DND-41 (cell line): Measurements from ENCODE around the gene CREB3L1.

ENCODE experiments used
- ATAC-seq: fragments of 200-7000 bp; cut with Tn5 transposase; 3 replicates; pipeline ENCODE4 v1.9.1; 2021; ENCODE audit warnings: low read depth; ENCODE audit not compliant: insufficient read depth
- DNase-seq: peaks from one replicate; pipeline ENCODE4 v3.0.0-alpha.2; 2020
- H2AFZ ChIP-seq: 2 replicates; pipeline ENCODE4 v1.6.0; 2012; ENCODE audit warnings: low read depth, low read length
- H3K27ac ChIP-seq: 2 replicates; pipeline ENCODE4 v1.5.1; 2012; ENCODE audit warnings: low read length, inconsistent platforms
- H3K27me3 ChIP-seq: fragments of 200-600 bp; sonication (generic); 2 replicates; pipeline ENCODE4 v1.6.0; 2012; ENCODE audit warnings: low read length, mild to moderate bottlenecking, inconsistent platforms; ENCODE audit not compliant: insufficient read depth, poor library complexity
- H3K36me3 ChIP-seq: 2 replicates; pipeline ENCODE4 v1.5.1; 2012; ENCODE audit warnings: low read length, inconsistent platforms; ENCODE audit not compliant: insufficient read depth
- H3K4me1 ChIP-seq: 2 replicates; pipeline ENCODE4 v1.5.1; 2012; ENCODE audit warnings: mild to moderate bottlenecking, low read length; ENCODE audit not compliant: insufficient read depth
- H3K4me2 ChIP-seq: 2 replicates; pipeline ENCODE4 v1.6.0; 2012; ENCODE audit warnings: mild to moderate bottlenecking, moderate library complexity, low read length, inconsistent platforms; ENCODE audit not compliant: insufficient read depth
- H3K4me3 ChIP-seq, 2 experiments: fragments of 200-600 bp in 1 of 2; shearing (Covaris generic) in 1 of 2; 2 replicates each; pipeline ENCODE4 v1.5.1; 2012 to 2016; ENCODE audit warnings: inconsistent platforms in 2 of 2, low read length in 2 of 2, mild to moderate bottlenecking in 2 of 2, low read depth in 1 of 2, moderate library complexity in 1 of 2
- H3K79me2 ChIP-seq: 2 replicates; pipeline ENCODE4 v1.6.0; 2012; ENCODE audit warnings: low read length, inconsistent platforms; ENCODE audit not compliant: insufficient read depth
- H3K9ac ChIP-seq: 2 replicates; pipeline ENCODE4 v1.6.0; 2012; ENCODE audit warnings: low read depth, mild to moderate bottlenecking, inconsistent platforms, low read length, moderate library complexity
- H3K9me3 ChIP-seq: 2 replicates; pipeline ENCODE4 v1.5.1; 2012; ENCODE audit warnings: low read length, moderate library complexity, mild to moderate bottlenecking, inconsistent platforms; ENCODE audit not compliant: insufficient read depth, severe bottlenecking
- H4K20me1 ChIP-seq: 2 replicates; pipeline ENCODE4 v1.6.0; 2012; ENCODE audit warnings: low read length; ENCODE audit not compliant: insufficient read depth
- EZH2 ChIP-seq: IDR thresholded peaks from 3 replicates; pipeline ENCODE4 v1.6.1; 2012; ENCODE audit warnings: borderline replicate concordance, low read depth, mild to moderate bottlenecking, moderate library complexity, low read length, inconsistent platforms; ENCODE audit not compliant: severe bottlenecking
- TF ChIP-seq, protein P1 (sequence below): IDR thresholded peaks from 2 replicates; pipeline ENCODE4 v1.5.1; 2012; ENCODE audit warnings: borderline replicate concordance, low read length, moderate library complexity, mild to moderate bottlenecking; ENCODE audit not compliant: poor library complexity, severe bottlenecking; ENCODE audit errors: extremely low read depth

The CREB3L1 gene

GRCh38 chr11:46364791-46365190 lies 87.3 kb downstream of the CREB3L1 start:
- H3K9ac ChIP-seq: no peak overlapping the region
- H3K36me3 ChIP-seq: peaks cover 67% of the 10 kb centered on the region
- no peaks in the 10 kb centered on the region for H3K9me3 ChIP-seq
- no peak for TF ChIP-seq EZH2
- TF ChIP-seq, protein P1, sequence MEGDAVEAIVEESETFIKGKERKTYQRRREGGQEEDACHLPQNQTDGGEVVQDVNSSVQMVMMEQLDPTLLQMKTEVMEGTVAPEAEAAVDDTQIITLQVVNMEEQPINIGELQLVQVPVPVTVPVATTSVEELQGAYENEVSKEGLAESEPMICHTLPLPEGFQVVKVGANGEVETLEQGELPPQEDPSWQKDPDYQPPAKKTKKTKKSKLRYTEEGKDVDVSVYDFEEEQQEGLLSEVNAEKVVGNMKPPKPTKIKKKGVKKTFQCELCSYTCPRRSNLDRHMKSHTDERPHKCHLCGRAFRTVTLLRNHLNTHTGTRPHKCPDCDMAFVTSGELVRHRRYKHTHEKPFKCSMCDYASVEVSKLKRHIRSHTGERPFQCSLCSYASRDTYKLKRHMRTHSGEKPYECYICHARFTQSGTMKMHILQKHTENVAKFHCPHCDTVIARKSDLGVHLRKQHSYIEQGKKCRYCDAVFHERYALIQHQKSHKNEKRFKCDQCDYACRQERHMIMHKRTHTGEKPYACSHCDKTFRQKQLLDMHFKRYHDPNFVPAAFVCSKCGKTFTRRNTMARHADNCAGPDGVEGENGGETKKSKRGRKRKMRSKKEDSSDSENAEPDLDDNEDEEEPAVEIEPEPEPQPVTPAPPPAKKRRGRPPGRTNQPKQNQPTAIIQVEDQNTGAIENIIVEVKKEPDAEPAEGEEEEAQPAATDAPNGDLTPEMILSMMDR: no peak
- no peak for ATAC-seq
- H3K4me2 ChIP-seq: no peak overlapping the region
- peaks cover 30% of the 10 kb centered on the region for H3K4me1 ChIP-seq
- no peaks in the 10 kb centered on the region for H3K27me3 ChIP-seq
- DNase-seq: no peak
- peaks cover 90% of the 10 kb centered on the region for H3K79me2 ChIP-seq
- H2AFZ ChIP-seq: no peak overlapping the region
- peaks cover 63% of the 10 kb centered on the region for H4K20me1 ChIP-seq
- no peak overlapping the region for H3K4me3 ChIP-seq
- peak overlapping the region; percentile 24; the same call in 1 of the 2 replicates for H3K27ac ChIP-seq

GRCh38 chr11:46366260-46366659 lies 88.8 kb downstream of the CREB3L1 start:
- Histone ChIP-seq H3K9me3 (no peaks in the 10 kb centered on the region), H3K4me3 (no peak overlapping the region), H3K27ac (no peak overlapping the region), H3K9ac (no peak overlapping the region), H3K27me3 (no peaks in the 10 kb centered on the region), H3K79me2 (peaks cover 81% of the 10 kb centered on the region), H2AFZ (no peak overlapping the region), H3K4me2 (no peak overlapping the region), H3K4me1 (peaks cover 22% of the 10 kb centered on the region), H3K36me3 (peaks cover 81% of the 10 kb centered on the region), H4K20me1 (peaks cover 70% of the 10 kb centered on the region)
- no peak for TF ChIP-seq EZH2
- TF ChIP-seq, protein P1: no peak
- ATAC-seq (no peak), DNase-seq (no peak)

DNA sequence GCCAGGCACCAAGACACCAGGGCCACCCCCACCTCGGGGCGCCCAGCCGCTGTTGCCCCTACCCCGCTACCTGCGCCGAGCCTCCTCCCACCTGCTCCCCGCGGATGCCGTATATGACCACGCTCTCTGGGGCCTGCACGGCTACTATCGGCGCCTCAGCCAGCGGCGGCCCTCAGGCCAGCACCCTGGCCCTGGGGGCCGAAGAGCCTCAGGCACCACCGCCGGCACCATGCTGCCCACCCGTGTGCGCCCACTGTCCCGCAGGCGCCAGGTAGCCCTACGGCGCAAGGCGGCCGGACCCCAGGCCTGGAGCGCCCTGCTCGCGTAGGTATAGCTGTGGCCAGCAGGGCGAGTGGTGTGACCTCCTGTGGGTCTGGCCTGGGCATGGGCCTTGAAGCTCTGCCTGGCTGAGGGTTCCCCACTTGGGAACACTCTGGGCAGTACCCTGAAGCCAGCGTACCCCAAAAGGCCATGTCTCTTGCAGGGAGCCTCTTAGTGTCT lies 89.2 kb downstream of the CREB3L1 start:
- peaks cover 70% of the 10 kb centered on the region for H4K20me1 ChIP-seq
- no peak overlapping the region for H3K27ac ChIP-seq
- DNase-seq (no peak), ATAC-seq (no peak)
- no peak for TF ChIP-seq EZH2
- TF ChIP-seq, protein P1: no peak
- peaks cover 86% of the 10 kb centered on the region for H3K36me3 ChIP-seq
- H3K9ac ChIP-seq: no peak overlapping the region
- H3K4me3 ChIP-seq: no peak overlapping the region
- H3K9me3 ChIP-seq: no peaks in the 10 kb centered on the region
- H3K4me2 ChIP-seq: no peak overlapping the region
- peaks cover 19% of the 10 kb centered on the region for H3K4me1 ChIP-seq
- no peak overlapping the region for H2AFZ ChIP-seq
- H3K27me3 ChIP-seq: no peaks in the 10 kb centered on the region
- H3K79me2 ChIP-seq: peaks cover 76% of the 10 kb centered on the region

- Histone ChIP-seq H3K27ac (no peak overlapping the region), H3K9ac (no peak overlapping the region)
- peak; percentile 75 for DNase-seq
Measured at GRCh38 chr11:46367244-46367915, 89.9 kb downstream of the CREB3L1 start.

More at GRCh38 chr11:46367244-46367915, 89.9 kb downstream of the CREB3L1 start:
- TF ChIP-seq, protein P1: peak; percentile 82
- TF ChIP-seq EZH2: no peak
- peaks cover 89% of the 10 kb centered on the region for H3K36me3 ChIP-seq
- H3K4me1 ChIP-seq: peaks cover 12% of the 10 kb centered on the region
- no peak overlapping the region for H3K4me2 ChIP-seq
- no peaks in the 10 kb centered on the region for H3K27me3 ChIP-seq
- no peaks in the 10 kb centered on the region for H3K9me3 ChIP-seq
- peak; percentile 81 for ATAC-seq
- no peak overlapping the region for H2AFZ ChIP-seq
- H3K79me2 ChIP-seq: peaks cover 70% of the 10 kb centered on the region
- H4K20me1 ChIP-seq: peaks cover 67% of the 10 kb centered on the region
- H3K4me3 ChIP-seq: no peak overlapping the region
